Astrocyte (in vitro differentiated cells and primary cell): Measurements from ENCODE around the gene UNC45B. TPM values are rescaled to one million over a fixed set of nuclear protein-coding genes. Genes with fewer than 3 reads are reported as not detected.

Experiments
- DNase-seq: peaks from one replicate; pipeline ENCODE4 v3.0.0-alpha.2; 2010; ENCODE audit warnings: low read depth
- FAIRE-seq: peaks from 2 replicates; lab custom pipeline; 2011; peaks lifted over from hg19 to GRCh38; lab: Jason Lieb, UNC
- H2AFZ ChIP-seq: 2 replicates; pipeline ENCODE4 v1.6.0; 2012; ENCODE audit warnings: low read depth, low read length, inconsistent platforms
- H3K27ac ChIP-seq: 2 replicates; pipeline ENCODE4 v1.5.1; 2011; ENCODE audit warnings: low read depth, low read length, inconsistent platforms
- H3K27me3 ChIP-seq: 2 replicates; pipeline ENCODE4 v1.6.0; 2011; ENCODE audit warnings: low read length, inconsistent platforms; ENCODE audit not compliant: insufficient read depth
- H3K36me3 ChIP-seq: 2 replicates; pipeline ENCODE4 v1.5.1; 2011; ENCODE audit warnings: low read length, inconsistent platforms; ENCODE audit not compliant: insufficient read depth
- H3K4me1 ChIP-seq: 2 replicates; pipeline ENCODE4 v1.5.1; 2011; ENCODE audit warnings: low read length, inconsistent platforms; ENCODE audit not compliant: insufficient read depth
- H3K4me2 ChIP-seq: 2 replicates; pipeline ENCODE4 v1.6.0; 2012; ENCODE audit warnings: low read length, inconsistent platforms
- H3K4me3 ChIP-seq: 2 replicates; pipeline ENCODE4 v1.5.1; 2011; ENCODE audit warnings: low read depth, mild to moderate bottlenecking, low read length, inconsistent platforms; ENCODE audit not compliant: insufficient read depth
- H3K79me2 ChIP-seq: 2 replicates; pipeline ENCODE4 v1.6.0; 2012; ENCODE audit warnings: mild to moderate bottlenecking, low read length, inconsistent platforms; ENCODE audit not compliant: insufficient read depth
- H3K9ac ChIP-seq: 2 replicates; pipeline ENCODE4 v1.6.0; 2012; ENCODE audit warnings: mild to moderate bottlenecking, low read length, inconsistent platforms
- H3K9me3 ChIP-seq: 2 replicates; pipeline ENCODE4 v1.5.1; 2012; ENCODE audit warnings: low read depth, mild to moderate bottlenecking, low read length, inconsistent platforms; ENCODE audit not compliant: insufficient read depth
- H4K20me1 ChIP-seq: 2 replicates; pipeline ENCODE4 v1.6.0; 2012; ENCODE audit warnings: low read length, inconsistent platforms; ENCODE audit not compliant: insufficient read depth
- H3K27ac Mint-ChIP-seq: one replicate; pipeline ENCODE4 v1.8.0; 2021; ENCODE audit warnings: mild to moderate bottlenecking, mixed read lengths; ENCODE audit not compliant: unreplicated experiment
- H3K27me3 Mint-ChIP-seq: one replicate; pipeline ENCODE4 v1.8.0; 2021; ENCODE audit warnings: low read depth, mixed read lengths; ENCODE audit not compliant: unreplicated experiment
- H3K36me3 Mint-ChIP-seq: one replicate; pipeline ENCODE4 v1.8.0; 2021; ENCODE audit warnings: low read depth, mixed read lengths; ENCODE audit not compliant: unreplicated experiment
- H3K4me1 Mint-ChIP-seq: one replicate; pipeline ENCODE4 v1.8.0; 2021; ENCODE audit warnings: low read depth, mixed read lengths; ENCODE audit not compliant: unreplicated experiment
- H3K4me3 Mint-ChIP-seq: one replicate; pipeline ENCODE4 v1.8.0; 2021; ENCODE audit warnings: mild to moderate bottlenecking, moderate library complexity, mixed read lengths; ENCODE audit not compliant: unreplicated experiment
- H3K9me3 Mint-ChIP-seq: one replicate; pipeline ENCODE4 v1.8.0; 2021; ENCODE audit warnings: mild to moderate bottlenecking, mixed read lengths; ENCODE audit not compliant: unreplicated experiment
- CTCF ChIP-seq: IDR thresholded peaks from 2 replicates; pipeline ENCODE4 v1.5.1; 2011; ENCODE audit warnings: low read depth, mild to moderate bottlenecking, inconsistent platforms, low read length, moderate library complexity; ENCODE audit not compliant: insufficient read depth
- EZH2 ChIP-seq: IDR thresholded peaks from 2 replicates; pipeline ENCODE4 v1.6.1; 2012; ENCODE audit warnings: mild to moderate bottlenecking, low read length, inconsistent platforms; ENCODE audit not compliant: insufficient read depth
- total RNA-seq: library from RNA; stranded (reverse); gene quantifications from 2 replicates; pipeline ENCODE4 v1.2.1, GENCODE V29; 2021

Gene UNC45B
- total RNA-seq, 1 donor from 2014 or later = 0.05 TPM

GRCh38 chr17:35210741-35211140 lies 63.1 kb downstream of the UNC45B start:
- H3K27ac ChIP-seq = no peak overlapping the region
- DNase-seq = no peak
- H3K4me1 ChIP-seq = no peaks in the 10 kb centered on the region
- Mint-ChIP-seq H3K36me3 (no peaks in the 10 kb centered on the region), H3K4me3 (no peak overlapping the region), H3K27ac (no peak overlapping the region), H3K4me1 (no peaks in the 10 kb centered on the region), H3K27me3 (peaks cover 20% of the 10 kb centered on the region), H3K9me3 (peaks cover 5% of the 10 kb centered on the region)
- H4K20me1 ChIP-seq = no peaks in the 10 kb centered on the region
- FAIRE-seq = no peak
- no peak overlapping the region for H3K9ac ChIP-seq
- H3K27me3 ChIP-seq = no peaks in the 10 kb centered on the region
- no peak overlapping the region for H3K4me2 ChIP-seq
- TF ChIP-seq EZH2 (no peak), CTCF (no peak)
- H3K36me3 ChIP-seq = no peaks in the 10 kb centered on the region
- no peaks in the 10 kb centered on the region for H3K9me3 ChIP-seq
- no peak overlapping the region for H2AFZ ChIP-seq
- no peak overlapping the region for H3K4me3 ChIP-seq
- H3K79me2 ChIP-seq = no peaks in the 10 kb centered on the region

- Histone ChIP-seq H3K27ac (no peak overlapping the region), H3K9me3 (no peaks in the 10 kb centered on the region), H3K4me3 (no peak overlapping the region), H3K9ac (no peak overlapping the region), H4K20me1 (no peaks in the 10 kb centered on the region), H3K4me1 (no peaks in the 10 kb centered on the region), H3K4me2 (no peak overlapping the region), H3K36me3 (no peaks in the 10 kb centered on the region), H3K79me2 (no peaks in the 10 kb centered on the region), H3K27me3 (no peaks in the 10 kb centered on the region), H2AFZ (no peak overlapping the region)
- Mint-ChIP-seq H3K4me3 (no peak overlapping the region), H3K27me3 (peaks cover 16% of the 10 kb centered on the region), H3K36me3 (no peaks in the 10 kb centered on the region), H3K9me3 (peaks cover 5% of the 10 kb centered on the region), H3K4me1 (no peaks in the 10 kb centered on the region), H3K27ac (no peak overlapping the region)
- TF ChIP-seq CTCF (no peak), EZH2 (no peak)
- FAIRE-seq (no peak), DNase-seq (no peak)
Observed at GRCh38 chr17:35212668-35213067, 65.1 kb downstream of the UNC45B start.

GRCh38 chr17:35213412-35213940 lies 65.9 kb downstream of the UNC45B start:
- no peaks in the 10 kb centered on the region for H3K4me1 ChIP-seq
- Mint-ChIP-seq H3K27ac (no peak overlapping the region), H3K4me3 (no peak overlapping the region), H3K36me3 (no peaks in the 10 kb centered on the region), H3K27me3 (peaks cover 16% of the 10 kb centered on the region), H3K9me3 (peaks cover 5% of the 10 kb centered on the region), H3K4me1 (no peaks in the 10 kb centered on the region)
- H3K36me3 ChIP-seq = no peaks in the 10 kb centered on the region
- H3K27me3 ChIP-seq = no peaks in the 10 kb centered on the region
- TF ChIP-seq CTCF (no peak), EZH2 (no peak)
- no peak overlapping the region for H3K4me2 ChIP-seq
- DNase-seq (no peak), FAIRE-seq (no peak)
- no peaks in the 10 kb centered on the region for H3K9me3 ChIP-seq
- no peaks in the 10 kb centered on the region for H3K79me2 ChIP-seq
- H4K20me1 ChIP-seq = no peaks in the 10 kb centered on the region
- no peak overlapping the region for H3K27ac ChIP-seq
- no peak overlapping the region for H2AFZ ChIP-seq
- H3K4me3 ChIP-seq = no peak overlapping the region
- H3K9ac ChIP-seq = no peak overlapping the region
